C4-2B (cell line): ENCODE results near the gene OXCT2.
"Not testable (repeated sequence)": the region's sequence is repeated elsewhere in the genome, so short reads cannot be mapped to it uniquely, and the experiment has no call there.

Source experiments
- ZFX ChIP-seq: fragments of 450-650 bp; IDR thresholded peaks from 2 replicates; pipeline ENCODE4 v1.6.1; 2017
- TF ChIP-seq, protein P1 (sequence below): fragments of 450-650 bp; conservative IDR thresholded peaks from 2 replicates; pipeline ENCODE4 v1.5.1; 2017; ENCODE audit warnings: mild to moderate bottlenecking

DNA sequence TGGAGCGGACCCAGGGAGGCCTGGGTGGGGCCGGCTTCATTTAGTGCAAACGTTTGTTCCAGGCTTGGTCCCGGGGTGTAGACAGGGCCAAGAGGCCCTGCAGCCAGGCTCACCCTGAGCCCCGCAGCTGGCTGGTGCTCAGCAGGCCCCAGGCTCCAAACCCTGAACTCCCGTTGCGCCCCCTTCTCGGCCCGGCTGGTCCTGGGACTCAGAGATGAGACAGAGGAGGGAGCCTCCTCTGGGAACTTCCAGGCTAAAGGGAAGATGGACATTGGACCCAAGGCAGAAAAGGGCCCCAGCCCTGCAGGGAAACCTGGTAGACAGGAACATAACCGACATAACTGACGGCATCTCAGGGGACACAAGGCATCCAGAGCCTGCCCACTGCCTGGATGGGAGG, 4.0 kb upstream of the OXCT2 start:
- TF ChIP-seq, protein P1, sequence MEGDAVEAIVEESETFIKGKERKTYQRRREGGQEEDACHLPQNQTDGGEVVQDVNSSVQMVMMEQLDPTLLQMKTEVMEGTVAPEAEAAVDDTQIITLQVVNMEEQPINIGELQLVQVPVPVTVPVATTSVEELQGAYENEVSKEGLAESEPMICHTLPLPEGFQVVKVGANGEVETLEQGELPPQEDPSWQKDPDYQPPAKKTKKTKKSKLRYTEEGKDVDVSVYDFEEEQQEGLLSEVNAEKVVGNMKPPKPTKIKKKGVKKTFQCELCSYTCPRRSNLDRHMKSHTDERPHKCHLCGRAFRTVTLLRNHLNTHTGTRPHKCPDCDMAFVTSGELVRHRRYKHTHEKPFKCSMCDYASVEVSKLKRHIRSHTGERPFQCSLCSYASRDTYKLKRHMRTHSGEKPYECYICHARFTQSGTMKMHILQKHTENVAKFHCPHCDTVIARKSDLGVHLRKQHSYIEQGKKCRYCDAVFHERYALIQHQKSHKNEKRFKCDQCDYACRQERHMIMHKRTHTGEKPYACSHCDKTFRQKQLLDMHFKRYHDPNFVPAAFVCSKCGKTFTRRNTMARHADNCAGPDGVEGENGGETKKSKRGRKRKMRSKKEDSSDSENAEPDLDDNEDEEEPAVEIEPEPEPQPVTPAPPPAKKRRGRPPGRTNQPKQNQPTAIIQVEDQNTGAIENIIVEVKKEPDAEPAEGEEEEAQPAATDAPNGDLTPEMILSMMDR = not testable (repeated sequence)
- TF ChIP-seq ZFX = not testable (repeated sequence)
